Endothelial cell of umbilical vein (primary cell): ENCODE measurements around the gene CHRND. TPM values are rescaled to one million over a fixed set of nuclear protein-coding genes. Genes with fewer than 3 reads are reported as not detected.

ENCODE experiments used
- BruUV-seq: library from RNA; stranded (reverse); fragments of 400-500 nt; replicated peaks from 2 replicates; lab custom pipeline; 2021; lab: Mats Ljungman, UMichigan
- CTCF ChIA-PET: fragments of 300-600, 350-600 bp; sonication (Branson Sonifier 250); formaldehyde crosslinking; loops from one replicate; lab custom pipeline; 2021; ENCODE audit warnings: antibody characterized with exemption, inconsistent platforms; lab: Charles Lee
- POLR2A ChIA-PET: fragments of 300-600, 350-600 bp; sonication (Branson Sonifier 250); formaldehyde crosslinking; loops from one replicate; lab custom pipeline; 2021; ENCODE audit warnings: antibody characterized with exemption, inconsistent platforms; lab: Charles Lee
- DNase-seq: peaks from one replicate; pipeline ENCODE4 v3.0.0-alpha.2; 2011; ENCODE audit warnings: low read depth, low spot score
- FAIRE-seq: peaks from 2 replicates; lab custom pipeline; 2011; peaks lifted over from hg19 to GRCh38; lab: Jason Lieb, UNC
- H2AFZ ChIP-seq: 2 replicates; pipeline ENCODE4 v1.6.0; 2012; ENCODE audit warnings: low read depth, low read length, control low read depth, inconsistent platforms
- H3K27ac ChIP-seq: 2 replicates; pipeline ENCODE4 v1.5.1; 2011; ENCODE audit warnings: low read depth, mild to moderate bottlenecking, control low read depth, low read length, moderate library complexity; ENCODE audit not compliant: insufficient read depth
- H3K27me3 ChIP-seq, 2 experiments: 2 replicates each; pipeline versions ENCODE4 v1.6.0 to v1.6.1; 2011; ENCODE audit warnings: low read length in 2 of 2, mixed read lengths in 1 of 2; ENCODE audit not compliant: control insufficient read depth in 2 of 2, insufficient read depth in 2 of 2
- H3K36me3 ChIP-seq, 2 experiments: 2 replicates in 1 of 2; 3 replicates in 1 of 2; pipeline ENCODE4 v1.5.1; 2011; ENCODE audit warnings: low read length in 2 of 2, mild to moderate bottlenecking in 1 of 2, moderate library complexity in 1 of 2; ENCODE audit not compliant: control insufficient read depth in 2 of 2, insufficient read depth in 2 of 2; ENCODE audit errors: extremely low read depth in 1 of 2
- H3K4me1 ChIP-seq: 3 replicates; pipeline ENCODE4 v1.5.1; 2011; ENCODE audit warnings: mild to moderate bottlenecking, low read length; ENCODE audit not compliant: control insufficient read depth, insufficient read depth; ENCODE audit errors: extremely low read depth
- H3K4me2 ChIP-seq: 2 replicates; pipeline ENCODE4 v1.6.1; 2011; ENCODE audit warnings: low read length, control low read depth, mixed read lengths; ENCODE audit not compliant: insufficient read depth
- H3K4me3 ChIP-seq, 3 experiments: fragments of 200-600 bp in 1 of 3; sonication (generic), shearing (Covaris generic) in 1 of 3; replicated peaks in 1 of 3; 2 replicates each; pipeline ENCODE4 v1.5.1; 2011 to 2016; ENCODE audit warnings: control low read depth in 3 of 3, low read length in 3 of 3, mild to moderate bottlenecking in 2 of 3, inconsistent platforms in 1 of 3, low read depth in 1 of 3, moderate library complexity in 1 of 3; ENCODE audit not compliant: insufficient read depth in 1 of 3
- H3K79me2 ChIP-seq: 2 replicates; pipeline ENCODE4 v1.6.0; 2012; ENCODE audit warnings: low read length, inconsistent platforms; ENCODE audit not compliant: control insufficient read depth, insufficient read depth
- H3K9ac ChIP-seq: replicated peaks from 2 replicates; pipeline ENCODE3; 2011; ENCODE audit warnings: low read length, control low read depth; ENCODE audit not compliant: insufficient read depth; ENCODE audit errors: extremely low read depth
- H3K9me1 ChIP-seq: replicated peaks from 3 replicates; pipeline ENCODE4 v1.6.0; 2011; ENCODE audit warnings: mild to moderate bottlenecking, low read length; ENCODE audit not compliant: control insufficient read depth, insufficient read depth; ENCODE audit errors: extremely low read depth
- H3K9me3 ChIP-seq: replicated peaks from 2 replicates; pipeline ENCODE4 v1.5.1; 2012; ENCODE audit warnings: low read length, inconsistent platforms; ENCODE audit not compliant: control insufficient read depth, insufficient read depth
- H4K20me1 ChIP-seq: replicated peaks from 2 replicates; pipeline ENCODE3; 2011; ENCODE audit warnings: mild to moderate bottlenecking, low read length; ENCODE audit not compliant: control insufficient read depth, insufficient read depth; ENCODE audit errors: extremely low read depth
- EZH2 ChIP-seq: IDR thresholded peaks from 2 replicates; pipeline ENCODE4 v1.6.1; 2012; ENCODE audit warnings: borderline replicate concordance, low read depth, mild to moderate bottlenecking, moderate library complexity, low read length, inconsistent platforms; ENCODE audit not compliant: severe bottlenecking
- FOS ChIP-seq: IDR thresholded peaks from 2 replicates; pipeline ENCODE4 v1.6.1; 2011; ENCODE audit warnings: mild to moderate bottlenecking, low read length, moderate library complexity, borderline replicate concordance; ENCODE audit not compliant: insufficient read depth
- GATA2 ChIP-seq: IDR thresholded peaks from 2 replicates; pipeline ENCODE4 v1.7.0; 2011; ENCODE audit warnings: low read depth, mild to moderate bottlenecking, moderate library complexity, mixed read lengths, low read length; ENCODE audit not compliant: insufficient read length, insufficient read depth
- JUN ChIP-seq: IDR thresholded peaks from 2 replicates; pipeline ENCODE4 v1.6.1; 2011; ENCODE audit warnings: borderline replicate concordance, low read depth; ENCODE audit not compliant: insufficient read length, insufficient read depth
- MAX ChIP-seq: IDR thresholded peaks from 2 replicates; pipeline ENCODE4 v1.6.1; 2011; ENCODE audit not compliant: insufficient read depth, insufficient read length
- MYC ChIP-seq: IDR thresholded peaks from one replicate; pipeline ENCODE4 v1.6.1; 2011; ENCODE audit warnings: mild to moderate bottlenecking, low read depth, low read length
- POLR2A ChIP-seq: IDR thresholded peaks from 2 replicates; pipeline ENCODE4 v1.6.1; 2012; ENCODE audit warnings: low read depth, mild to moderate bottlenecking, control low read depth, low read length
- POLR2AphosphoS5 ChIP-seq: IDR thresholded peaks from 2 replicates; pipeline ENCODE4 v1.6.1; 2012; ENCODE audit warnings: low read depth, mild to moderate bottlenecking, control low read depth, low read length, moderate library complexity; ENCODE audit not compliant: insufficient read depth
- dilution Hi-C: fragments of 300-500 bp; cut with MboI; formaldehyde crosslinking; loops from one replicate; pipeline ENCODE4 v1.15.0; 2019; ENCODE audit warnings: low sequenced_read_pairs; ENCODE audit not compliant: extremely low pct_ligation_motif_present
- intact Hi-C: fragments of 100-400 bp; cut with micrococcal nuclease; formaldehyde crosslinking; loops from one replicate; pipeline ENCODE4 v1.10.0; 2022
- polyA plus RNA-seq, 4 experiments: library from polyadenylated mRNA; depleted of rRNA in 3 of 4; stranded (reverse) in 3 of 4; unstranded in 1 of 4; fragments of >200 nt; gene quantifications; 2 replicates each; pipeline versions ENCODE4 v1.2.1 to v1.2.3, GENCODE V29; 2011 to 2012; ENCODE audit warnings: missing spikeins in 1 of 4
- total RNA-seq: library from RNA; stranded (reverse); gene quantifications from 2 replicates; pipeline ENCODE4 v1.2.3, GENCODE V29; 2021
- TF ChIP-seq, protein P1 (sequence below), 2 donors: IDR thresholded peaks; 1 replicate in 1 of 2; 2 replicates in 1 of 2; pipeline ENCODE4 v1.5.1; 2011; ENCODE audit warnings: low read length in 2 of 2, mild to moderate bottlenecking in 2 of 2, moderate library complexity in 2 of 2, control low read depth in 1 of 2, inconsistent platforms in 1 of 2, low read depth in 1 of 2; ENCODE audit not compliant: insufficient read depth in 1 of 2; ENCODE audit errors: extremely low read depth in 1 of 2

CHRND gene
- total and polyA plus RNA-seq, 2 donors (not counting 3 experiments of a cell fraction or from before 2014, with no cell fraction given) = not detected

DNA sequence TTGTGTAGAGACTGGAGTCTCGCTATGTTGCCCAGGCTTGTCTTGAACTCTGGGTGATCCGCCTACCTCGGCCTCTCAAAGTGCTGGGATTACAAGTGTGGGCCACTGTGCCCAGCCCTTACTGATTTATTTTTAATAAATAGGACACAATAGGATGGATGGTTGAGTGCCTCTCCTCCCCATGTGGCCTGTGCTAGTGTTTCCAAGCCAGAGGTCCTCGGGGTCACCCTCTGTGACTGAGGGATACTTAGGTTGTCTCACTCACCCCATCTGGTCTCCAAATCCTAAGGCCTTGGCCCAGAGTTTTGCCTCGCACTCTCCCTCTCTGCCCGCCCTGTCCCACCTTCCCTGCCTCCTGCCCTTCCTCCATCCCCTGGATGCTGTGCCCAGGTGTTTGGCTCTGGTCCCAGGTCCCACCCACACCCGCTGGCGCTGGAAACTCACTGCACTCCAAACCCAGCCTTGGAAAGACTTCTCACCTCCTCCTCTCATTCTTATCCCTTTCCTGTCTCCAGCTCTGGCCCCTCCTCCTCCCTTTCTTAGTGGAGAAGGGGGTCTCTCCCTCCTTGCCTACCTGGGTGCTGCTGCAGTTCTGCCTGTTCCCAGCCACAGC, 33.6 kb upstream of the CHRND start:
- no peaks in the 10 kb centered on the region for H4K20me1 ChIP-seq
- intact Hi-C loops (no loop called here), dilution Hi-C loops (no loop called here)
- POLR2A ChIA-PET = no interaction called here
- no peaks in the 10 kb centered on the region for H3K36me3 ChIP-seq
- H2AFZ ChIP-seq = no peak overlapping the region
- BruUV-seq = no TSS peak
- H3K79me2 ChIP-seq = no peaks in the 10 kb centered on the region
- H3K4me3 ChIP-seq = no peak overlapping the region
- no peak for FAIRE-seq
- H3K9ac ChIP-seq = no peak overlapping the region
- peaks cover 11 to 16% of the 10 kb centered on the region in 2 experiments for H3K27me3 ChIP-seq
- no peak for DNase-seq
- no peaks in the 10 kb centered on the region for H3K4me1 ChIP-seq
- CTCF ChIA-PET = no interaction called here
- no peaks in the 10 kb centered on the region for H3K9me3 ChIP-seq
- no peak overlapping the region for H3K4me2 ChIP-seq
- TF ChIP-seq MYC (no peak), POLR2A (no peak), POLR2AphosphoS5 (no peak), JUN (no peak), EZH2 (no peak), GATA2 (no peak), FOS (no peak), MAX (no peak)
- TF ChIP-seq, protein P1, sequence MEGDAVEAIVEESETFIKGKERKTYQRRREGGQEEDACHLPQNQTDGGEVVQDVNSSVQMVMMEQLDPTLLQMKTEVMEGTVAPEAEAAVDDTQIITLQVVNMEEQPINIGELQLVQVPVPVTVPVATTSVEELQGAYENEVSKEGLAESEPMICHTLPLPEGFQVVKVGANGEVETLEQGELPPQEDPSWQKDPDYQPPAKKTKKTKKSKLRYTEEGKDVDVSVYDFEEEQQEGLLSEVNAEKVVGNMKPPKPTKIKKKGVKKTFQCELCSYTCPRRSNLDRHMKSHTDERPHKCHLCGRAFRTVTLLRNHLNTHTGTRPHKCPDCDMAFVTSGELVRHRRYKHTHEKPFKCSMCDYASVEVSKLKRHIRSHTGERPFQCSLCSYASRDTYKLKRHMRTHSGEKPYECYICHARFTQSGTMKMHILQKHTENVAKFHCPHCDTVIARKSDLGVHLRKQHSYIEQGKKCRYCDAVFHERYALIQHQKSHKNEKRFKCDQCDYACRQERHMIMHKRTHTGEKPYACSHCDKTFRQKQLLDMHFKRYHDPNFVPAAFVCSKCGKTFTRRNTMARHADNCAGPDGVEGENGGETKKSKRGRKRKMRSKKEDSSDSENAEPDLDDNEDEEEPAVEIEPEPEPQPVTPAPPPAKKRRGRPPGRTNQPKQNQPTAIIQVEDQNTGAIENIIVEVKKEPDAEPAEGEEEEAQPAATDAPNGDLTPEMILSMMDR (IDR thresholded peaks at IDR 0.05; ENCODE audit: extremely low read depth in 1 of 2, insufficient read depth in 1 of 2, low read depth in 1 of 2, low read length in 2 of 2) = no peak
- H3K9me1 ChIP-seq = no peaks in the 10 kb centered on the region
- no peak overlapping the region for H3K27ac ChIP-seq
